A549 (cell line): Measurements from ENCODE around the gene OPTN. TPM values are rescaled to one million over a fixed set of nuclear protein-coding genes. Genes with fewer than 3 reads are reported as not detected.

ENCODE experiments used
- ATAC-seq, 2 experiments: fragments of 200-7000 bp in 1 of 2; fragments of >200 bp in 1 of 2; cut with Nextera tagmentation in 1 of 2; cut with Tn5 transposase in 1 of 2; 3 replicates each; pipeline versions ENCODE4 v1.8.0 to v1.9.1; 2018 to 2020; ENCODE audit warnings: mild to moderate bottlenecking in 1 of 2, moderate library complexity in 1 of 2
- CTCF ChIA-PET: fragments of 300-600 bp; sonication (Branson Sonifier 250); formaldehyde crosslinking; extraction: SDS; loops from one replicate; lab custom pipeline; 2021; ENCODE audit warnings: antibody characterized with exemption, inconsistent platforms; lab: Yijun Ruan, JAX
- POLR2A ChIA-PET: fragments of 350-600 bp; formaldehyde crosslinking; extraction: SDS; loops from one replicate; lab custom pipeline; 2021; ENCODE audit warnings: antibody characterized with exemption, inconsistent platforms; lab: Yijun Ruan, JAX
- DNase-seq, 2 experiments: peaks; one replicate each; pipeline versions ENCODE4 v3.0.0 to v3.0.0-alpha.2; 2011 to 2016; ENCODE audit warnings: low read depth in 1 of 2, low spot score in 1 of 2
- FAIRE-seq: peaks from 2 replicates; lab custom pipeline; 2011; peaks lifted over from hg19 to GRCh38; lab: Jason Lieb, UNC
- H3K27ac ChIP-seq, 2 experiments: fragments of >200 bp; sonication (Bioruptor Twin); formaldehyde crosslinking; 3 replicates each; pipeline ENCODE4 v1.5.1; 2016 to 2017
- H3K4me1 ChIP-seq: fragments of >200 bp; sonication (Bioruptor Twin); formaldehyde crosslinking; 3 replicates; pipeline ENCODE4 v1.6.1; 2016
- H3K4me2 ChIP-seq: fragments of >200 bp; sonication (Bioruptor Twin); formaldehyde crosslinking; 3 replicates; pipeline ENCODE4 v1.6.1; 2016
- H3K4me3 ChIP-seq: fragments of >200 bp; sonication (Bioruptor Twin); formaldehyde crosslinking; 3 replicates; pipeline ENCODE4 v1.5.1; 2016
- H3K9me3 ChIP-seq: fragments of >200 bp; sonication (Bioruptor Twin); formaldehyde crosslinking; 3 replicates; pipeline ENCODE4 v1.6.1; 2016
- BHLHE40 ChIP-seq: IDR thresholded peaks from 2 replicates; pipeline ENCODE4 v1.6.1; 2012; ENCODE audit warnings: low read depth, low read length, inconsistent platforms
- CEBPB ChIP-seq, 2 experiments: fragments of >200 bp in 1 of 2; sonication (Bioruptor Twin) in 1 of 2; formaldehyde crosslinking in 1 of 2; IDR thresholded peaks; 2 replicates each; pipeline ENCODE4 v1.6.1; 2012 to 2016
- EHMT2 ChIP-seq: fragments of 200-600 bp; sonication (generic); IDR thresholded peaks from 2 replicates; pipeline ENCODE4 v1.6.1; 2016; ENCODE audit warnings: antibody characterized with exemption, low read depth, mild to moderate bottlenecking, moderate library complexity
- ELK1 ChIP-seq: fragments of 150-350 bp; IDR thresholded peaks from 2 replicates; pipeline ENCODE4 v1.6.1; 2014; ENCODE audit warnings: low read depth, mild to moderate bottlenecking, low read length
- ESRRA ChIP-seq: fragments of 150-350 bp; IDR thresholded peaks from 2 replicates; pipeline ENCODE4 v1.6.1; 2014; ENCODE audit warnings: mild to moderate bottlenecking, low read length, borderline replicate concordance
- HES2 ChIP-seq: fragments of >200 bp; sonication (Bioruptor Twin); formaldehyde crosslinking; IDR thresholded peaks from 2 replicates; pipeline ENCODE4 v1.6.1; 2016
- HEYL ChIP-seq: fragments of 250-450 bp; sonication (Bioruptor Pico); IDR thresholded peaks from 2 replicates; pipeline ENCODE4 v1.8.0; 2021; ENCODE audit warnings: mild to moderate bottlenecking, moderate library complexity
- HOXB5 ChIP-seq: fragments of 250-450 bp; sonication (Bioruptor Pico); IDR thresholded peaks from 2 replicates; pipeline ENCODE4 v1.5.0; 2020; ENCODE audit warnings: mild to moderate bottlenecking, moderate library complexity
- KDM1A ChIP-seq: fragments of 200-600 bp; sonication (generic); IDR thresholded peaks from 2 replicates; pipeline ENCODE4 v1.6.1; 2016; ENCODE audit warnings: low read depth, mild to moderate bottlenecking
- MAZ ChIP-seq: fragments of 150-350 bp; IDR thresholded peaks from 2 replicates; pipeline ENCODE4 v1.6.1; 2014; ENCODE audit warnings: antibody characterized with exemption, low read depth, low read length, borderline replicate concordance
- MYC ChIP-seq: IDR thresholded peaks from 2 replicates; pipeline ENCODE4 v1.6.1; 2012; ENCODE audit warnings: mild to moderate bottlenecking, inconsistent platforms, low read length, improper control_type of control experiment, borderline replicate concordance
- NPAS2 ChIP-seq: fragments of 250-450 bp; sonication (Bioruptor Pico); IDR thresholded peaks from 2 replicates; pipeline ENCODE4 v1.8.0; 2022; ENCODE audit warnings: mild to moderate bottlenecking, moderate library complexity, borderline replicate concordance
- NR3C1 ChIP-seq: fragments of >200 bp; sonication (Bioruptor Twin); formaldehyde crosslinking; IDR thresholded peaks from 3 replicates; pipeline ENCODE4 v1.6.1; 2017
- PBX3 ChIP-seq: IDR thresholded peaks from 2 replicates; pipeline ENCODE4 v1.6.1; 2012
- PHF8 ChIP-seq: fragments of 200-600 bp; sonication (generic); IDR thresholded peaks from 2 replicates; pipeline ENCODE4 v1.6.1; 2016; ENCODE audit warnings: low read depth, mild to moderate bottlenecking, antibody characterized with exemption, moderate library complexity, borderline replicate concordance
- POLR2A ChIP-seq: IDR thresholded peaks from 2 replicates; pipeline ENCODE4 v1.6.1; 2012; ENCODE audit warnings: mild to moderate bottlenecking, low read length
- RCOR1 ChIP-seq: fragments of 150-350 bp; IDR thresholded peaks from 2 replicates; pipeline ENCODE4 v1.6.1; 2014; ENCODE audit warnings: antibody characterized with exemption, low read length, low read depth
- REST ChIP-seq: fragments of 200-600 bp; sonication (generic); IDR thresholded peaks from 2 replicates; pipeline ENCODE4 v1.6.1; 2016; ENCODE audit warnings: antibody characterized with exemption, mild to moderate bottlenecking, moderate library complexity
- ZSCAN20 ChIP-seq: fragments of 250-450 bp; sonication (Bioruptor Pico); IDR thresholded peaks from 2 replicates; pipeline ENCODE4 v1.8.0; 2022; ENCODE audit warnings: mild to moderate bottlenecking, moderate library complexity
- WGBS: methylation state at CpG from one replicate; pipeline ENCODE4 v1.1.6; 2017; ENCODE audit errors: missing lambda C conversion rate; 5-methylcytosine and 5-hydroxymethylcytosine counted together
- polyA plus RNA-seq, 4 experiments: library from polyadenylated mRNA; depleted of rRNA in 3 of 4; stranded (reverse); fragments of >200 nt; fragmentation: RNase III in 1 of 4; extraction: RNeasy Plus Mini Kit Qiagen cat#74134 plus additional on column Dnase treatment in 1 of 4; gene quantifications; 2 replicates in 3 of 4; 3 replicates in 1 of 4; pipeline ENCODE4 v1.2.3, GENCODE V29; 2011 to 2017

The OPTN gene
- polyA plus RNA-seq, 2 of the 4 experiments (the other 2 are of a cell fraction) = 31.8 to 33.2 TPM

GRCh38 chr10:13106387-13107045 is 6.6 kb downstream of the OPTN start:
- no peaks in the 10 kb centered on the region for H3K9me3 ChIP-seq
- 91% methylated on average over 5 of the region's 5 CpGs for WGBS
- H3K27ac ChIP-seq = no peak overlapping the region
- TF ChIP-seq HOXB5 (CRISPR knock-in tag) = no peak
- no peak for TF ChIP-seq ZSCAN20 (CRISPR knock-in tag)
- no peak for TF ChIP-seq POLR2A
- no peak for TF ChIP-seq MYC
- TF ChIP-seq MAZ = no peak
- no peak for TF ChIP-seq ESRRA
- no peak for TF ChIP-seq NPAS2 (CRISPR knock-in tag)
- no peak for TF ChIP-seq EHMT2
- TF ChIP-seq BHLHE40 = no peak
- no peak for TF ChIP-seq CEBPB (IDR thresholded peaks at IDR 0.05)
- TF ChIP-seq PBX3 = no peak
- H3K4me1 ChIP-seq = peaks cover 26% of the 10 kb centered on the region
- ChIA-PET CTCF (no interaction called here), POLR2A (no interaction called here)
- H3K4me3 ChIP-seq = no peak overlapping the region
- FAIRE-seq = no peak
- no peak for ATAC-seq
- DNase-seq = no peak
- no peak overlapping the region for H3K4me2 ChIP-seq

GRCh38 chr10:13110908-13111307 is 10.9 kb downstream of the OPTN start:
- no peak overlapping the region for H3K4me3 ChIP-seq
- H3K4me2 ChIP-seq = no peak overlapping the region
- TF ChIP-seq HES2 = no peak
- TF ChIP-seq MYC = no peak
- no peak for TF ChIP-seq NR3C1
- TF ChIP-seq ELK1 = no peak
- TF ChIP-seq BHLHE40 = no peak
- TF ChIP-seq HEYL (CRISPR knock-in tag) = no peak
- no peak for TF ChIP-seq ZSCAN20 (CRISPR knock-in tag)
- TF ChIP-seq HOXB5 (CRISPR knock-in tag) = no peak
- no peak for TF ChIP-seq PHF8
- no peak for TF ChIP-seq RCOR1
- no peak for TF ChIP-seq NPAS2 (CRISPR knock-in tag)
- TF ChIP-seq KDM1A = no peak
- TF ChIP-seq REST = no peak
- TF ChIP-seq, all 56 proteins: peak for 0
- FAIRE-seq (no peak), DNase-seq (no peak), ATAC-seq (no peak)
- POLR2A ChIA-PET = no interaction called here
- CTCF ChIA-PET = interaction anchor here (0.5 kb wide), 1 partner anchor 480 kb away, joined by 4 read pairs; no protein-coding TSS in a partner anchor
- Histone ChIP-seq H3K4me1 (peaks cover 15% of the 10 kb centered on the region), H3K9me3 (no peaks in the 10 kb centered on the region), H3K27ac (no peak overlapping the region)
- WGBS = 69% methylated on average over 3 of the region's 3 CpGs
